Loucy (cell line): ENCODE data around the gene S100A9.
A peak's percentile ranks its signal among the peaks of the same experiment; 100 is the strongest.

Experiments
- H2AFZ ChIP-seq: fragments of 200-600 bp; sonication (generic); 2 replicates; pipeline ENCODE4 v1.6.0; 2016; ENCODE audit warnings: antibody characterized with exemption, mild to moderate bottlenecking, low read length, moderate library complexity
- H3F3A ChIP-seq: fragments of 200-600 bp; 2 replicates; pipeline ENCODE4 v1.6.0; 2016; ENCODE audit warnings: antibody characterized with exemption, low read depth, mild to moderate bottlenecking
- H3K27me3 ChIP-seq: fragments of 200-600 bp; sonication (generic); 2 replicates; pipeline ENCODE4 v1.6.1; 2014; ENCODE audit warnings: low read length, mild to moderate bottlenecking; ENCODE audit not compliant: insufficient read depth, poor library complexity, severe bottlenecking
- H3K36me3 ChIP-seq: fragments of 200-600 bp; sonication (generic); 2 replicates; pipeline ENCODE4 v1.6.1; 2016; ENCODE audit warnings: low read length; ENCODE audit not compliant: insufficient read depth
- H3K4me1 ChIP-seq: fragments of 200-600 bp; sonication (generic); 2 replicates; pipeline ENCODE4 v1.5.1; 2014; ENCODE audit warnings: low read length, mild to moderate bottlenecking; ENCODE audit not compliant: insufficient read depth, poor library complexity, severe bottlenecking
- H3K4me2 ChIP-seq: fragments of 200-600 bp; sonication (generic); 2 replicates; pipeline ENCODE4 v1.6.0; 2014; ENCODE audit warnings: antibody characterized with exemption, low read length, low read depth, mild to moderate bottlenecking; ENCODE audit not compliant: poor library complexity, severe bottlenecking
- H3K4me3 ChIP-seq: fragments of 200-600 bp; sonication (generic); 2 replicates; pipeline ENCODE4 v1.5.1; 2014; ENCODE audit warnings: low read length, mild to moderate bottlenecking, mixed read lengths; ENCODE audit not compliant: poor library complexity, severe bottlenecking
- H3K79me2 ChIP-seq: fragments of 200-600 bp; sonication (generic); 2 replicates; pipeline ENCODE4 v1.6.1; 2014; ENCODE audit warnings: low read length; ENCODE audit not compliant: insufficient read depth
- H3K9ac ChIP-seq: fragments of 200-600 bp; sonication (generic); 2 replicates; pipeline ENCODE4 v1.6.0; 2014; ENCODE audit warnings: mild to moderate bottlenecking, low read depth, low read length, moderate library complexity; ENCODE audit not compliant: poor library complexity, severe bottlenecking
- H3K9me2 ChIP-seq: fragments of 200-600 bp; sonication (generic); replicated peaks from 2 replicates; pipeline ENCODE4 v1.6.1; 2016; ENCODE audit warnings: low read depth, low read length, mixed read lengths
- H3K9me3 ChIP-seq: fragments of 200-600 bp; sonication (generic); 2 replicates; pipeline ENCODE4 v1.6.1; 2014; ENCODE audit warnings: mild to moderate bottlenecking, antibody characterized with exemption, low read length, low read depth; ENCODE audit not compliant: insufficient read depth
- H4K20me1 ChIP-seq: fragments of 200-600 bp; sonication (generic); 2 replicates; pipeline ENCODE4 v1.6.0; 2014; ENCODE audit warnings: antibody characterized with exemption, low read length, mild to moderate bottlenecking; ENCODE audit not compliant: insufficient read depth, poor library complexity, severe bottlenecking
- EZH2phosphoT487 ChIP-seq: fragments of 200-600 bp; IDR thresholded peaks from 2 replicates; pipeline ENCODE4 v1.6.1; 2018; ENCODE audit warnings: antibody characterized with exemption, mild to moderate bottlenecking, moderate library complexity, borderline replicate concordance
- TF ChIP-seq, protein P1 (sequence below): fragments of 200-600 bp; sonication (generic); conservative IDR thresholded peaks from 2 replicates; pipeline ENCODE4 v1.5.1; 2014; ENCODE audit warnings: mild to moderate bottlenecking, antibody characterized with exemption, low read length

Gene S100A9

DNA sequence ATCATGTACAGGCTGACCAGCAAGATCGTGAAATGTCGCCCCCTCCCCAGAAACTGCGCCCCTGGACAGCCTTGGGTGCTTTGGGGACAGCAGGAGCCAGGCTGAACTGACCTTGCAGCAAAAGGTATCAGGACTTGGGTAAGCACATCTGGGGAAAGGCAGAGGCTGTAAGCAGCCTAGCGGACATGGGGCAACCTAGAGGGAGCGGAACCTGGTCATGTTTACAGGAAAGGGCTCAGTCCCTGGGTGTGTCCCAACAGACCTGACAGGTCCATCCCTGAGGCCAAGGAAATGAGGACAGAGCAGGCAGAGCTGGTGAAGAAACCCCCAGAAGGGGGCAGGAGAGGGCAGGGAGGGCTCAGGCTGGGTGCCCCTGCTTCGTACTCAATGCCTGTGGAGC lies 36.3 kb downstream of the S100A9 start:
- H3K4me1 ChIP-seq, result no peaks in the 10 kb centered on the region

DNA sequence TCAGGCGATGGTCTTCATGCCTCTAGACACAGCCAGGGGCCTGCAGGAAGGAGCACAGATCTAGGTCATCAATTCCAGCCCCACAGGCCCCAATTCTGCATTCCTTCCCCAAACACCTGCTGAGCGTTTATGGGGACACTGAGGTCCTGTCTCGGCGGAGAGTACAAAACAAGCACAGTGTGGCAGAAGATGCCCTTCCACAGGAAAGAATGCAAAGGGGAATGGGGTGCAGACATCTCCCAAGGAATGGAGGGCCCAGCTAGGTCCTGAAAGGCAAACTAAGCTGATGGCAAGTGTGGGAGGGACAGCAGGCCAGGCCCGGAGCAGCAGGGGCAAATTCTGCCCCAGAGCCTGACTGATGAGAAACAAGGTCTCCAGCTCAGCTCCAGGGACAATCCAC lies 36.7 kb downstream of the S100A9 start:
- TF ChIP-seq, protein P1, sequence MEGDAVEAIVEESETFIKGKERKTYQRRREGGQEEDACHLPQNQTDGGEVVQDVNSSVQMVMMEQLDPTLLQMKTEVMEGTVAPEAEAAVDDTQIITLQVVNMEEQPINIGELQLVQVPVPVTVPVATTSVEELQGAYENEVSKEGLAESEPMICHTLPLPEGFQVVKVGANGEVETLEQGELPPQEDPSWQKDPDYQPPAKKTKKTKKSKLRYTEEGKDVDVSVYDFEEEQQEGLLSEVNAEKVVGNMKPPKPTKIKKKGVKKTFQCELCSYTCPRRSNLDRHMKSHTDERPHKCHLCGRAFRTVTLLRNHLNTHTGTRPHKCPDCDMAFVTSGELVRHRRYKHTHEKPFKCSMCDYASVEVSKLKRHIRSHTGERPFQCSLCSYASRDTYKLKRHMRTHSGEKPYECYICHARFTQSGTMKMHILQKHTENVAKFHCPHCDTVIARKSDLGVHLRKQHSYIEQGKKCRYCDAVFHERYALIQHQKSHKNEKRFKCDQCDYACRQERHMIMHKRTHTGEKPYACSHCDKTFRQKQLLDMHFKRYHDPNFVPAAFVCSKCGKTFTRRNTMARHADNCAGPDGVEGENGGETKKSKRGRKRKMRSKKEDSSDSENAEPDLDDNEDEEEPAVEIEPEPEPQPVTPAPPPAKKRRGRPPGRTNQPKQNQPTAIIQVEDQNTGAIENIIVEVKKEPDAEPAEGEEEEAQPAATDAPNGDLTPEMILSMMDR, result no peak
- TF ChIP-seq EZH2phosphoT487, result no peak
- Histone ChIP-seq H3K9me3 (no peaks in the 10 kb centered on the region), H3K4me1 (no peaks in the 10 kb centered on the region), H3K79me2 (no peaks in the 10 kb centered on the region), H3K4me2 (no peak overlapping the region), H3K27me3 (no peaks in the 10 kb centered on the region), H3K9ac (no peak overlapping the region), H4K20me1 (no peaks in the 10 kb centered on the region), H3K9me2 (no peaks in the 10 kb centered on the region), H3K4me3 (no peak overlapping the region), H2AFZ (no peak overlapping the region), H3K36me3 (no peaks in the 10 kb centered on the region), H3F3A (no peaks in the 10 kb centered on the region)

More for the DNA sequence above, 36.3 kb downstream of the S100A9 start:
- H3K79me2 ChIP-seq, result no peaks in the 10 kb centered on the region
- H3K9me2 ChIP-seq, result no peaks in the 10 kb centered on the region
- no peaks in the 10 kb centered on the region for H4K20me1 ChIP-seq
- H3F3A ChIP-seq, result no peaks in the 10 kb centered on the region
- no peaks in the 10 kb centered on the region for H3K9me3 ChIP-seq
- no peak overlapping the region for H2AFZ ChIP-seq
- no peak overlapping the region for H3K9ac ChIP-seq
- no peaks in the 10 kb centered on the region for H3K27me3 ChIP-seq
- H3K36me3 ChIP-seq, result no peaks in the 10 kb centered on the region
- no peak for TF ChIP-seq EZH2phosphoT487
- TF ChIP-seq, protein P1, result 0 out of 2 replicates have a peak, but pooled peaks have one; percentile 16
- H3K4me3 ChIP-seq, result no peak overlapping the region
- H3K4me2 ChIP-seq, result no peak overlapping the region

DNA sequence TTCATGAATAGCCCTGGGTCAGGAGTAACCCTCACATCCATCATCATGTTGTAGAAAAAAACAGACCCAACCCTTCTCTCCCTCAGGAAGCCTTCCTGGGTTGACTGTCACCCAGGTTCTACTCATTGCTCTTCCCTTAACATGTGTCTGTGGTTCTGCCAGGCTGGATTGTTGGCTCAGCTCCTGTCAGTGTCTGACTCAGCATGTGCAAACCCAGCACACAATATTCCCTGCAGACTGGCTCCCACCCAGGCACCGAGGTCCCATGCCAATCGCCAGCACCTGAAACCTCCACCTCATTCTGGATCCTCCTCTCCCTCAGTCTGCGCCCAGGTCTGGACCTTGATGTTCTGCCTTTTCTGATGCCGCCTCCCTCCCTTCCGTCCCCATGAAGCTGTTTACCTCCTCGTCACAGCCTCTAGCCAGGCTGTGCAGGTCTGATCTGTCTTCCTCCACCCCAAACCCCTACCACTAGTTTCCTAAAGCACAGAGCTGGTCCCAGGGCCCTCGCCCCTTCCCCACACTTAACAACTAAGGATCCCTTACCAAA lies 37.6 kb downstream of the S100A9 start:
- H2AFZ ChIP-seq, result no peak overlapping the region
- H3K9me2 ChIP-seq, result no peaks in the 10 kb centered on the region
- no peaks in the 10 kb centered on the region for H3K36me3 ChIP-seq
- no peaks in the 10 kb centered on the region for H3K4me1 ChIP-seq
- no peaks in the 10 kb centered on the region for H3K9me3 ChIP-seq
- H3K79me2 ChIP-seq, result no peaks in the 10 kb centered on the region
- H3K4me3 ChIP-seq, result no peak overlapping the region
- no peaks in the 10 kb centered on the region for H3F3A ChIP-seq
- H4K20me1 ChIP-seq, result no peaks in the 10 kb centered on the region
- TF ChIP-seq EZH2phosphoT487, result no peak
- TF ChIP-seq, protein P1, result no peak
- H3K27me3 ChIP-seq, result no peaks in the 10 kb centered on the region
- H3K9ac ChIP-seq, result no peak overlapping the region
- no peak overlapping the region for H3K4me2 ChIP-seq
